Thoracic aorta (tissue), 2 donors: Measurements from ENCODE around the gene SCYL2. TPM values are rescaled to one million over a fixed set of nuclear protein-coding genes. Genes with fewer than 3 reads are reported as not detected.

Experiments
- ATAC-seq: fragments of 150-250 bp; one replicate; pipeline ENCODE4 v1.8.0; 2017; ENCODE audit warnings: low read depth; ENCODE audit not compliant: insufficient number of reproducible peaks, low FRiP score
- DNase-seq: peaks from one replicate; pipeline ENCODE4 v3.0.0-alpha.2; 2020; ENCODE audit warnings: low spot score
- H3K27ac ChIP-seq, 2 donors: fragments of 200-600 bp; sonication (generic); 1 replicate in 1 of 2; 2 replicates in 1 of 2; pipeline ENCODE4 v1.5.1; 2016; ENCODE audit warnings: mild to moderate bottlenecking in 2 of 2, moderate library complexity in 2 of 2
- H3K27me3 ChIP-seq: fragments of 200-600 bp; sonication (generic); replicated peaks from 2 replicates; pipeline ENCODE4 v1.6.0; 2016; ENCODE audit warnings: mild to moderate bottlenecking; ENCODE audit not compliant: insufficient read depth
- H3K36me3 ChIP-seq: fragments of 200-600 bp; sonication (generic); one replicate; pipeline ENCODE4 v1.5.1; 2016
- H3K4me1 ChIP-seq, 2 donors: fragments of 200-600 bp; sonication (generic); 1 replicate in 1 of 2; 2 replicates in 1 of 2; pipeline versions ENCODE4 v1.5.1 to v1.6.0; 2016; ENCODE audit warnings: low read depth in 2 of 2, mild to moderate bottlenecking in 1 of 2; ENCODE audit not compliant: control insufficient read depth in 1 of 2
- H3K4me3 ChIP-seq: fragments of 200-600 bp; sonication (generic); 2 replicates; pipeline ENCODE4 v1.5.1; 2016; ENCODE audit warnings: mild to moderate bottlenecking
- H3K9me3 ChIP-seq: fragments of 200-600 bp; sonication (generic); 2 replicates; pipeline ENCODE4 v1.5.1; 2016
- CTCF ChIP-seq: fragments of 200-600 bp; sonication (generic); IDR thresholded peaks from one replicate; pipeline ENCODE4 v1.5.1; 2019; ENCODE audit warnings: antibody characterized with exemption
- total RNA-seq, 2 donors: library from RNA; depleted of rRNA; stranded (reverse); fragments of >200 nt; gene quantifications; one replicate each; pipeline versions ENCODE4 v1.1.0 to v1.2.3, GENCODE V29; 2016

The SCYL2 gene
- total RNA-seq, 2 donors from 2014 or later = 44.8 to 52.3 TPM

- DNase-seq (no peak), ATAC-seq (no peak)
- no peaks in the 10 kb centered on the region for H3K36me3 ChIP-seq
- no peaks in the 10 kb centered on the region for H3K4me1 ChIP-seq
- no peak overlapping the region for H3K27ac ChIP-seq
- TF ChIP-seq CTCF = no peak
- H3K27me3 ChIP-seq = no peaks in the 10 kb centered on the region
- no peak overlapping the region for H3K4me3 ChIP-seq
- H3K9me3 ChIP-seq = no peaks in the 10 kb centered on the region
Measured at GRCh38 chr12:100249941-100250340, 17.0 kb upstream of the SCYL2 start.

- ATAC-seq = no peak
- H3K36me3 ChIP-seq = no peaks in the 10 kb centered on the region
- TF ChIP-seq CTCF = no peak
- no peaks in the 10 kb centered on the region for H3K4me1 ChIP-seq
- no peak overlapping the region for H3K27ac ChIP-seq
- no peak overlapping the region for H3K4me3 ChIP-seq
- DNase-seq = no peak
- H3K9me3 ChIP-seq = no peaks in the 10 kb centered on the region
- no peaks in the 10 kb centered on the region for H3K27me3 ChIP-seq
Measured at GRCh38 chr12:100251917-100252316, 15.1 kb upstream of the SCYL2 start.

GRCh38 chr12:100253437-100253836 lies 13.5 kb upstream of the SCYL2 start:
- no peak for TF ChIP-seq CTCF
- DNase-seq = no peak
- H3K9me3 ChIP-seq = no peaks in the 10 kb centered on the region
- H3K4me3 ChIP-seq = no peak overlapping the region
- no peak for ATAC-seq
- H3K4me1 ChIP-seq = no peaks in the 10 kb centered on the region
- H3K27me3 ChIP-seq = no peaks in the 10 kb centered on the region
- no peaks in the 10 kb centered on the region for H3K36me3 ChIP-seq
- H3K27ac ChIP-seq = no peak overlapping the region

- no peak overlapping the region for H3K4me3 ChIP-seq
- H3K4me1 ChIP-seq = no peaks in the 10 kb centered on the region
- no peaks in the 10 kb centered on the region for H3K36me3 ChIP-seq
- H3K27ac ChIP-seq = no peak overlapping the region
- H3K9me3 ChIP-seq = no peaks in the 10 kb centered on the region
- DNase-seq (no peak), ATAC-seq (no peak)
- H3K27me3 ChIP-seq = no peaks in the 10 kb centered on the region
- TF ChIP-seq CTCF = no peak
Measured at GRCh38 chr12:100254876-100255275, 12.1 kb upstream of the SCYL2 start.

GRCh38 chr12:100258127-100258526 lies 8.8 kb upstream of the SCYL2 start:
- Histone ChIP-seq H3K9me3 (no peaks in the 10 kb centered on the region), H3K36me3 (no peaks in the 10 kb centered on the region), H3K27ac (no peak overlapping the region), H3K4me1 (no peaks in the 10 kb centered on the region), H3K4me3 (no peak overlapping the region), H3K27me3 (no peaks in the 10 kb centered on the region)
- DNase-seq (no peak), ATAC-seq (no peak)
- no peak for TF ChIP-seq CTCF
